Measurements from ENCODE around the gene KNSTRN.

- TF ChIP-seq RXRA (IDR thresholded peaks at IDR 0.05) (no peak), JUND (IDR thresholded peaks at IDR 0.05) (no peak)
- TF ChIP-seq, protein P1, sequence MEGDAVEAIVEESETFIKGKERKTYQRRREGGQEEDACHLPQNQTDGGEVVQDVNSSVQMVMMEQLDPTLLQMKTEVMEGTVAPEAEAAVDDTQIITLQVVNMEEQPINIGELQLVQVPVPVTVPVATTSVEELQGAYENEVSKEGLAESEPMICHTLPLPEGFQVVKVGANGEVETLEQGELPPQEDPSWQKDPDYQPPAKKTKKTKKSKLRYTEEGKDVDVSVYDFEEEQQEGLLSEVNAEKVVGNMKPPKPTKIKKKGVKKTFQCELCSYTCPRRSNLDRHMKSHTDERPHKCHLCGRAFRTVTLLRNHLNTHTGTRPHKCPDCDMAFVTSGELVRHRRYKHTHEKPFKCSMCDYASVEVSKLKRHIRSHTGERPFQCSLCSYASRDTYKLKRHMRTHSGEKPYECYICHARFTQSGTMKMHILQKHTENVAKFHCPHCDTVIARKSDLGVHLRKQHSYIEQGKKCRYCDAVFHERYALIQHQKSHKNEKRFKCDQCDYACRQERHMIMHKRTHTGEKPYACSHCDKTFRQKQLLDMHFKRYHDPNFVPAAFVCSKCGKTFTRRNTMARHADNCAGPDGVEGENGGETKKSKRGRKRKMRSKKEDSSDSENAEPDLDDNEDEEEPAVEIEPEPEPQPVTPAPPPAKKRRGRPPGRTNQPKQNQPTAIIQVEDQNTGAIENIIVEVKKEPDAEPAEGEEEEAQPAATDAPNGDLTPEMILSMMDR (IDR thresholded peaks at IDR 0.05; ENCODE audit: low read depth, low read length, missing input control), result peak; percentile 75
These were observed 37.8 kb upstream of the KNSTRN start for GRCh38 chr15:40344631-40345120.

Data from liver (tissue), 3 donors.